HK-2 (cell line): Measurements from ENCODE around the gene TMEM40.
"Not testable (repeated sequence)": the region's sequence is repeated elsewhere in the genome, so short reads cannot be mapped to it uniquely, and the experiment has no call there.

Experiments
- DNase-seq: peaks from one replicate; pipeline ENCODE4 v3.0.0-alpha.2; 2018; ENCODE audit not compliant: unreplicated experiment

TMEM40 gene

GRCh38 chr3:12775970-12776369 is 16.9 kb upstream of the TMEM40 start:
- DNase-seq, result not testable (repeated sequence)

- DNase-seq, result no peak
These were observed 16.2 kb upstream of the TMEM40 start for GRCh38 chr3:12775226-12775625.

- DNase-seq, result no peak
These were observed 15.6 kb upstream of the TMEM40 start for GRCh38 chr3:12774619-12775018.

DNA sequence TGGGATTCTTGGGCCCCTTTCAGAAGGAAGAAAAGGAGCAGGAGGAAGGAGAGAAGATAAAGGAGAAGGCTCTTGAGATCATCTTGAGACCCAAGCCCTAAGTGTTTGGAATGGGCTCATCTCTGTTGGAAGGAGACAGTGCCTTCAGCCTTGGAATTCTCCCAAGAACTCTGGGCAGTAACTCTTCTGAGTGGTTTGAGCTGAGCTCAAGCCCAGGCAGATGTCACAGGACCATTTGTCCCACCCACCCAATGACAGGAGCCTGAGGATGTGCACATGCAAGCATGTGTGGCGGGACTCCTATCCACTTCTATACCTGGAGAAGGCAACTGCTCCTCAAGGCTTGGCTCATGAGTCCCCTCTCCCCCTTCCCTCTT is 14.6 kb upstream of the TMEM40 start:
- no peak for DNase-seq

- no peak for DNase-seq
These were observed 14.1 kb upstream of the TMEM40 start for GRCh38 chr3:12773030-12773709.

- DNase-seq, result no peak
These were observed 13.4 kb upstream of the TMEM40 start for GRCh38 chr3:12772462-12772861.

- DNase-seq, result no peak
These were observed 12.2 kb upstream of the TMEM40 start for GRCh38 chr3:12771236-12771635.

DNA sequence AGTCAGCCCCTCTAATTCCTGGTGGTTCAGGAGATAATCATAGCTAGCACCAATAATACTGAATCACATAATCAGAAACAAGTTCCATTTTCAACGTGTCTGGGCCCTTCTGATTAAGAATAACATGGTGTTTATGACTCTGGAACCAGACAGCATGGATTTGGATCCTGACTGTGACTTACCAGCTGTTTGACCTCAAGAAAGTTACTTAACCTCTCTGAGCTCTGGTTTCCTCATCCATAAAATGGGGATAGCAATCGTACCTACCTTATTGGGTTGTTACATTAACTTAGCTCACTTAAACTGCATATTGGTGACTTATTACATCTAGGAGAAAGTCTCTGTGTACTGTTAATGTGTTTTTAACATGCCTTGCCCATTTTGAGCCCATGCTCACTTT is 10.7 kb upstream of the TMEM40 start:
- no peak for DNase-seq

DNA sequence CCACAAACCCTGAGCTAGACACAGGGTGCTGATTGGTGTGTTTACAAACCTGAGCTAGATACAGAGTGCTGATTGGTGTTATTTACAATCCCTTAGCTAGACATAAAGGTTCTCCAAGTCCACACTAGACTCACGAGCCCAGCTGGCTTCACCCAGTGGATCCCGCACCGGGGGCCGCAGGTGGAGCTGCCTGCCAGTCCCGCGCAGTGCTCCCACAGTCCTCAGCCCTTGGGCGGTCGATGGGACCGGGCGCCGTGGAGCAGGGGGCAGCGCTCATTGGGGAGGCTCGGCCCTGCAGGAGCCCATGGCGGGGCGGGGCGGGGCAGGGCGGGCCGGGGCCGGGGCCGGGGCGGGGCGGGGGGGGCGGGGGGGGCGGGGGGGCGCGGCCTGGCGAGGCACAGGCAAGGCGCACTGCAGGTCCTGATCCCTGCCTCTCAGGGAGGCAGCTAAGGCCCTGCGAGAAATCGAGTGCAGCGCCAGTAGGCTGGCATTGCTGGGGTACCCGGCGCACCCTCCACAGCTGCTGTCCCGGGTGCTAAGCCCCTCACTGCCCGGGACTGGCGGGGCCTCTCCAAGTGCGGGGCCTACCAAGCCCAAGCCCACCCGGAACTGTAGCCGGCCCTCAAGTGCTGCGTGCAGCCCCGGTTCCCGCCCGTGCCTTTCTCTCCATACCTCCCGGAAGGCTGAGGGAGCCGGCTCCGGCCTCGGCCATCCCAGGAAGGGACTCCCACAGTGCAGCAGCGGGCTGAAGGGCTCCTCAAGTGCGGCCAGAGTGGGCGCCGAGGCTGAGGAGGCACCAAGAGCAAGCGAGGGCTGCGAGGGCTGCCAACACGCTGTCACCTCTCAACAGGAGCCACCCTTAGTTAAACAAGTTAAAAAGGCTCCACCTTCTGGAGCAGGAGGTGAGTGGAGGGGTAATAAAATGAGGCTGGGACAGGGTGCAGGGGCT is 9.8 kb upstream of the TMEM40 start:
- no peak for DNase-seq

DNA sequence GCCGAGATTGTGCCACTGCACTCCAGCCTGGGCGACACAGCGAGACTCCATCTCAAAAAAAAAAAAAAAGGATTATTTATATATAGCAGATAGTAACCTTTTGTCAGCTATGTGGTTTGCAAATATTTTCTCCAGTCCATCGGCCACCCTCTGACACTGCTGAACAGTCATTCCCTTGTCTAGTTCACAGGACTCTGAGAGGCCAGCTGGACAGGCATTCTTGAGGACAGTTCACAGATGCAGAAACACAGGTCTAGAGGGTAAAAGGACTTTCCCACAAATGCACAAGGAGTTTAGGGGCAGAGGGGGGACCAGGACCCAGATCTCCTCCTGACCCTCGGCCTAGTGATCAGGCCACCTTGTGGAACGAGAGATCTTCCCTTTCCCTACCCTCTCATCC is 7.5 kb upstream of the TMEM40 start:
- DNase-seq, result no peak

DNA sequence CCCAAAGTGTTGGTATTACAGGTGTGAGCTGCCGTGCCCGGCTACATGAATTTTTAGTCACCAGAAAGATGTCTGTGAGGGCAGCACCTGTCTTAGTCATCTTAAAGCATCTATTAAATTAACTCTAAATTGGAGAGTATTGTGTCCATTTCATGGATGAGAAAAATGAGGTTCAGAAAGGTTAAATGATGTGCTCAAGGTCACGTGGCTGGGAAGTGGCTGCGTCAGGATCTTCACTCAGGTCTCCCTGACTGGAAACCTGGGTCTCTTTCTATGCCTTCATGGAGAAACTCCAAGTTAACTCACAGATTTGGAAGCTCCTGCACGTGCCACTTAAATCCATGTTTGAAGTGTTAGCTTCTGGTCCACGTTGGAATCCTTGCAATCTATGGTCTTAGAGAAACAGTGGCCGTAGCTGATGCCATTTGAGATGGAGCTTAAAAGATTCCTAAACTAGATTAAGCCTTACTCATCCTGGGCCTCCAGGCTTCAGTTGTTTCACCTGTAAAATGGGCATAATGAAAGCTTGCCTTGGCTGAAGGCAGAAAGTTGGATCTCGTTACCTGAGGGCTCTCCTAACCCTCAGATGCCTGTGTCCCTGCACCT is 5.2 kb upstream of the TMEM40 start:
- no peak for DNase-seq

GRCh38 chr3:12759693-12760565 is 870 bp upstream of the TMEM40 start:
- DNase-seq, result no peak

DNA sequence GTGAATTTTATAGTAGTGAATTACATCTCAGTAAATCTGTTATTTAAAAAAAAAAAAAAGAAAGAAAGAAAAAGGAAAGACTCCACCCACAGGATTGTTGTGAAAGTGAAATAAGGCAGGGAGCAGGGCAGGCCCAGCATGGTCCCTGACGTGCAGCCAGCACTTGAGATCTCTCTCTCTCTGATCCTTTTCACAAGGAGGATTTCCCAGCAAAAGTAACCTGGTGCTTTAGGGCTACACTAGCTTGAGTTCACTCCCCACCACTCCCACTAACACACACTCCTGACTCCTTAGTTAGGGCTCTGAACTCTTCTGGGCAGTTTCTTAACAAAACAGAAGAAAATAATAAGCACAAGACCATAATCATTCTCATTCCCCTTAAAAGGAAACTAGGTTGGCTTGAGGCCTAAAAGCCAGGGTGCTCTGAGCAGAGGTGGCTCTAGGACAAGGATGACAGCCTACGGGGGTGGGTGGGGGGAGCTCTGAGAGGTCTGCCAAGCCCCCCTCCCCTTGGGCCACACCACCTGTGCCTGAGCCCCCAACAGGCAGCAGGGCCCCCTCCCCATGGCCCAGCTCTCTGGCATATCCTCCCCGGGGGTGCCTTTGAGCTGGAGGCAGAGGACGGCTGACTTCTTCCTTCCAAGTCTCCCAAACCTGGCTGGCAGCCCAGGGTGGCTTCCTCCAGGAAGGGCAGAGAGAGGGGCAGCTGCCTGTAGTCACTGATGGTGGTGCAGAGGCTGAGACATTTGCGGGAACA is 856 bp downstream of the TMEM40 start:
- no peak for DNase-seq

GRCh38 chr3:12756635-12757034 is 2.4 kb downstream of the TMEM40 start:
- no peak for DNase-seq

DNA sequence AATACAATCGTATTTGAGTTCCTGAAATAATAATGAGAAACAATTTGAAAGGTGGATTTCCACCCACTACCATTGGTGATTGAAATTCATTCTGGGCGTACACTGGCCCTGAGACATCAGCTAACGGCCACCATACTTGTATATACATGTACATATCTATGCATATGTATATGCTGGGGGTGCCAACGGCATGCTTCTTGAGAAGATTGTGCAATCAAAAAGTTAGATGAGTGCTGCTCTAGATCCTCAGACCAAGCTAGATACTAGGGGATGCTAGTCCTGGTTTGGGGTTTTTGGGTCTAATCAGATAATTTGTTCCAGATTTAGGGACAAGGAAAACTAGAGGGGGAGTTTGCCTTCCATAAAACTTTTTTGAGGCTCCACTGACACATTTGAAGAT is 2.9 kb downstream of the TMEM40 start:
- no peak for DNase-seq

GRCh38 chr3:12755754-12756153 is 3.3 kb downstream of the TMEM40 start:
- no peak for DNase-seq

GRCh38 chr3:12754313-12754712 is 4.7 kb downstream of the TMEM40 start:
- DNase-seq, result no peak

GRCh38 chr3:12753275-12754028 is 5.6 kb downstream of the TMEM40 start:
- no peak for DNase-seq

- no peak for DNase-seq
These were observed 6.2 kb downstream of the TMEM40 start for GRCh38 chr3:12752809-12753208.

DNA sequence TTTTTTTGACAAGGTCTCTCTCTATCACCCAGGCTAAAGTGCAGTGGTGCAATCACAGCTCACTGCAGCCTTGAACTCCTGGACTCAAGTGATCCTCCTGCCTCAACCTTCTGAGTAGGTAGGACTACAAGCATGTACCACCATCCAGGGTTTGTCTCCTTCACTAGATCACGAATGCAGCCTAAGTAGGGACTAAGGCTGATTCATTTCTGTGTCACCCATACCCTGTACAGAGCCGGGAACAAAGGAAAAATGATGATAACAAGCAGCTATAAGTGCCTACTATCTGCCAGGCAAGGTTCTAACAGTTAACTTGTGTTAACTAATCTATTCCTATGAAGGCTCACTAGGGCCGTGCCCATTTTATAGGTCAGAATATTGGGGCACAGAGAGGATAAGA is 7.0 kb downstream of the TMEM40 start:
- no peak for DNase-seq
